DND-41 (cell line): ENCODE results near the gene DLST.
A peak's percentile ranks its signal among the peaks of the same experiment; 100 is the strongest.

Experiments
- EZH2 ChIP-seq: IDR thresholded peaks from 3 replicates; pipeline ENCODE4 v1.6.1; 2012; ENCODE audit warnings: borderline replicate concordance, low read depth, mild to moderate bottlenecking, moderate library complexity, low read length, inconsistent platforms; ENCODE audit not compliant: severe bottlenecking
- TF ChIP-seq, protein P1 (sequence below): IDR thresholded peaks from 2 replicates; pipeline ENCODE4 v1.5.1; 2012; ENCODE audit warnings: borderline replicate concordance, low read length, moderate library complexity, mild to moderate bottlenecking; ENCODE audit not compliant: poor library complexity, severe bottlenecking; ENCODE audit errors: extremely low read depth

GRCh38 chr14:74905595-74906142, 24.0 kb downstream of the DLST start:
- TF ChIP-seq, protein P1, sequence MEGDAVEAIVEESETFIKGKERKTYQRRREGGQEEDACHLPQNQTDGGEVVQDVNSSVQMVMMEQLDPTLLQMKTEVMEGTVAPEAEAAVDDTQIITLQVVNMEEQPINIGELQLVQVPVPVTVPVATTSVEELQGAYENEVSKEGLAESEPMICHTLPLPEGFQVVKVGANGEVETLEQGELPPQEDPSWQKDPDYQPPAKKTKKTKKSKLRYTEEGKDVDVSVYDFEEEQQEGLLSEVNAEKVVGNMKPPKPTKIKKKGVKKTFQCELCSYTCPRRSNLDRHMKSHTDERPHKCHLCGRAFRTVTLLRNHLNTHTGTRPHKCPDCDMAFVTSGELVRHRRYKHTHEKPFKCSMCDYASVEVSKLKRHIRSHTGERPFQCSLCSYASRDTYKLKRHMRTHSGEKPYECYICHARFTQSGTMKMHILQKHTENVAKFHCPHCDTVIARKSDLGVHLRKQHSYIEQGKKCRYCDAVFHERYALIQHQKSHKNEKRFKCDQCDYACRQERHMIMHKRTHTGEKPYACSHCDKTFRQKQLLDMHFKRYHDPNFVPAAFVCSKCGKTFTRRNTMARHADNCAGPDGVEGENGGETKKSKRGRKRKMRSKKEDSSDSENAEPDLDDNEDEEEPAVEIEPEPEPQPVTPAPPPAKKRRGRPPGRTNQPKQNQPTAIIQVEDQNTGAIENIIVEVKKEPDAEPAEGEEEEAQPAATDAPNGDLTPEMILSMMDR: peak; percentile 97
- no peak for TF ChIP-seq EZH2
